Measurements from ENCODE around the gene MYLK.
A peak's percentile ranks its signal among the peaks of the same experiment; 100 is the strongest.

- TF ChIP-seq SMAD3 (CRISPR knock-in tag; conservative IDR thresholded peaks at IDR 0.05) (no peak), ELK1 (CRISPR knock-in tag; IDR thresholded peaks at IDR 0.05) (no peak), YY1 (IDR thresholded peaks at IDR 0.05; ENCODE audit: borderline replicate concordance in 1 of 3, control insufficient read depth in 1 of 3, extremely low read depth in 1 of 3, insufficient read depth in 3 of 3, insufficient read length in 1 of 3, insufficient replicate concordance in 2 of 3, low read depth in 1 of 3, low read length in 2 of 3) (no peak), BRF2 (IDR thresholded peaks at IDR 0.05; ENCODE audit: borderline replicate concordance, insufficient read depth, insufficient read length) (no peak), CTCF (IDR thresholded peaks at IDR 0.05 in 2 of 3, conservative IDR thresholded peaks at IDR 0.05 in 1 of 3; ENCODE audit: insufficient read depth in 2 of 3, low read depth in 1 of 3, low read length in 3 of 3) (peak; percentile 82 to 85 (median 85))
These were observed 231.7 kb downstream of the MYLK start for GRCh38 chr3:123652342-123652984.

Measured in K562 (cell line).